Measurements from ENCODE around the gene APOC1. TPM values are rescaled to one million over a fixed set of nuclear protein-coding genes. Genes with fewer than 3 reads are reported as not detected.

APOC1 gene
- total RNA-seq, 1 experiment from 2014 or later: 250 TPM

GRCh38 chr19:44927746-44928145 lies 13.3 kb downstream of the APOC1 start:
- H3K9me3 Mint-ChIP-seq (ENCODE audit: unreplicated experiment): no peaks in the 10 kb centered on the region
- no peaks in the 10 kb centered on the region for H3K9me3 ChIP-seq
- H3K4me1 ChIP-seq: peaks cover 10% of the 10 kb centered on the region
- DNase-seq: no peak
- no peaks in the 10 kb centered on the region for H3K27me3 Mint-ChIP-seq (ENCODE audit: insufficient read depth, unreplicated experiment)
- POLR2A ChIA-PET: no interaction called here
- no peak for TF ChIP-seq CTCF (IDR thresholded peaks at IDR 0.05; ENCODE audit: insufficient read depth in 1 of 2, low read depth in 1 of 2, low read length in 1 of 2, severe bottlenecking in 1 of 2, unreplicated experiment in 1 of 2)
- no peak overlapping the region for H3K27ac Mint-ChIP-seq (ENCODE audit: unreplicated experiment)
- peaks cover 12% of the 10 kb centered on the region for H3K36me3 Mint-ChIP-seq (ENCODE audit: insufficient read depth, unreplicated experiment)
- intact Hi-C loops (cut with micrococcal nuclease; ENCODE audit: unreplicated experiment): no loop called here
- H3K4me3 Mint-ChIP-seq (ENCODE audit: unreplicated experiment): no peak overlapping the region
- H3K4me3 ChIP-seq (ENCODE audit: low read depth, low read length): no peak overlapping the region
- peaks cover 1% of the 10 kb centered on the region; the same call in 1 of the 2 replicates for H3K36me3 ChIP-seq (ENCODE audit: control insufficient read depth, insufficient read depth, low read length)
- BruUV-seq (replicated peaks): TSS peak; percentile 30
- CTCF ChIA-PET: no interaction called here
- peaks cover 15% of the 10 kb centered on the region for H3K4me1 Mint-ChIP-seq (ENCODE audit: low read depth, unreplicated experiment)
- H3K27me3 ChIP-seq (replicated peaks; ENCODE audit: control insufficient read depth, insufficient read depth, low read length): no peaks in the 10 kb centered on the region

DNA sequence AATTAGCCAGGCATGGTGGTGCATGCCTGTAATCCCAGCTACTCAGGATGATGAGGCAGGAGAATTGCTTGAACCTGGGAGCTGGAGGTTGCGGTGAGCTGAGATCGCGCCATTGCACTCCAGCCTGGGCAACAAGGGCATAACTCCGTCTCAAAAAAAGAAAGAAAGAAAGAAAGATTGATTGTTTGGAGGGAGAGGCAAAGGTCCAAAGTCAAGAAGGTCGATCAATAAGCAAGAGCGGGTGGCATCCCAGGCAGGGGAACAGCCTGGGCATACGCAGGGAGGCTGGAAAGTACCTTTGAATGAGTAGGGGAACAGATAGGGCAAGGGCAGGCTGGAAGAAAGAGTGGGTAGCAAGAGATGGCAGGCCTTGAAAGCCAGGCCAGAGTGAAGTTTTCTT lies 15.7 kb downstream of the APOC1 start:
- BruUV-seq (replicated peaks): no TSS peak
- Mint-ChIP-seq H3K27me3 (ENCODE audit: insufficient read depth, unreplicated experiment) (no peaks in the 10 kb centered on the region), H3K9me3 (ENCODE audit: unreplicated experiment) (no peaks in the 10 kb centered on the region), H3K36me3 (ENCODE audit: insufficient read depth, unreplicated experiment) (peaks cover 7% of the 10 kb centered on the region), H3K27ac (ENCODE audit: unreplicated experiment) (no peak overlapping the region), H3K4me3 (ENCODE audit: unreplicated experiment) (no peak overlapping the region), H3K4me1 (ENCODE audit: low read depth, unreplicated experiment) (peaks cover 7% of the 10 kb centered on the region)
- intact Hi-C loops (cut with micrococcal nuclease; ENCODE audit: unreplicated experiment): no loop called here
- POLR2A ChIA-PET: no interaction called here
- Histone ChIP-seq H3K4me1 (no peaks in the 10 kb centered on the region; the same call in 1 of the 2 replicates), H3K4me3 (ENCODE audit: low read depth, low read length) (no peak overlapping the region), H3K9me3 (no peaks in the 10 kb centered on the region), H3K27me3 (replicated peaks; ENCODE audit: control insufficient read depth, insufficient read depth, low read length) (no peaks in the 10 kb centered on the region), H3K36me3 (ENCODE audit: control insufficient read depth, insufficient read depth, low read length) (peaks cover 1% of the 10 kb centered on the region; the same call in 1 of the 2 replicates)
- TF ChIP-seq CTCF (IDR thresholded peaks at IDR 0.05; ENCODE audit: insufficient read depth in 1 of 2, low read depth in 1 of 2, low read length in 1 of 2, severe bottlenecking in 1 of 2, unreplicated experiment in 1 of 2): no peak
- CTCF ChIA-PET: no interaction called here
- DNase-seq: no peak

DNA sequence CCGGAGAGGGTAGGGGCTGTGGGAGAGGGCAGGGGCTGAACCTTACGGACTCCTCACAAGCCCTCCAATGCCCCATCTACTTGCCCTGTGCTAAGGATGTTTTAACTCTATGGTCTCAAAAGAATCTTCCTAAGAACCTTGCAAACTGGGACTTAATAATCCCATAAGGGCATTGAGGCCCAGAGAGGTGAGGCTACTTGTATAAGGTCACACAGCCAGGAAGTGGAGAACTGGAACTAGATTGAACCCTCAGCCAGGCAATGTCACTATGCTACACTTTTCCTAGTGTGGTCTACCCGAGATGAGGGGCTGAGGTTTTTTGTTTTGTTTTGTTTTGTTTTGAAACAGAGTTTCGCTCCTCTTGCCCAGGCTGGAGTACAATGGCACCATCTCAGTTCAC lies 17.1 kb downstream of the APOC1 start:
- no TSS peak for BruUV-seq (replicated peaks)
- ChIA-PET CTCF (no interaction called here), POLR2A (no interaction called here)
- Histone ChIP-seq H3K36me3 (ENCODE audit: control insufficient read depth, insufficient read depth, low read length) (peaks cover 1% of the 10 kb centered on the region; the same call in 1 of the 2 replicates), H3K27me3 (replicated peaks; ENCODE audit: control insufficient read depth, insufficient read depth, low read length) (no peaks in the 10 kb centered on the region), H3K4me1 (peaks cover 7% of the 10 kb centered on the region; the same call in 1 of the 2 replicates), H3K9me3 (no peaks in the 10 kb centered on the region), H3K4me3 (ENCODE audit: low read depth, low read length) (no peak overlapping the region)
- intact Hi-C loops (cut with micrococcal nuclease; ENCODE audit: unreplicated experiment): no loop called here
- DNase-seq: no peak
- Mint-ChIP-seq H3K4me1 (ENCODE audit: low read depth, unreplicated experiment) (peaks cover 9% of the 10 kb centered on the region), H3K36me3 (ENCODE audit: insufficient read depth, unreplicated experiment) (peaks cover 12% of the 10 kb centered on the region), H3K27ac (ENCODE audit: unreplicated experiment) (no peak overlapping the region), H3K27me3 (ENCODE audit: insufficient read depth, unreplicated experiment) (no peaks in the 10 kb centered on the region), H3K9me3 (ENCODE audit: unreplicated experiment) (no peaks in the 10 kb centered on the region), H3K4me3 (ENCODE audit: unreplicated experiment) (no peak overlapping the region)
- TF ChIP-seq CTCF (IDR thresholded peaks at IDR 0.05; ENCODE audit: insufficient read depth in 1 of 2, low read depth in 1 of 2, low read length in 1 of 2, severe bottlenecking in 1 of 2, unreplicated experiment in 1 of 2): no peak

Data from Caco-2 (cell line).